GM12801 (cell line): ENCODE data around the gene DOK6.

Source experiments
- CTCF ChIP-seq: IDR thresholded peaks from one replicate; pipeline ENCODE4 v1.5.1; 2011; ENCODE audit warnings: control low read depth; ENCODE audit not compliant: insufficient read length; ENCODE audit errors: extremely low read depth

DOK6 gene

GRCh38 chr18:69569133-69569532 lies 168.4 kb downstream of the DOK6 start:
- no peak for TF ChIP-seq CTCF

GRCh38 chr18:69574401-69574800 lies 173.7 kb downstream of the DOK6 start:
- no peak for TF ChIP-seq CTCF

GRCh38 chr18:69580107-69580506 lies 179.4 kb downstream of the DOK6 start:
- no peak for TF ChIP-seq CTCF

- no peak for TF ChIP-seq CTCF
Measured at GRCh38 chr18:69584429-69584828, 183.7 kb downstream of the DOK6 start.

- TF ChIP-seq CTCF: no peak
Measured at GRCh38 chr18:69585696-69586095, 185.0 kb downstream of the DOK6 start.

GRCh38 chr18:69586537-69586936 lies 185.8 kb downstream of the DOK6 start:
- TF ChIP-seq CTCF: no peak

GRCh38 chr18:69588301-69588700 lies 187.6 kb downstream of the DOK6 start:
- no peak for TF ChIP-seq CTCF

- no peak for TF ChIP-seq CTCF
Measured at GRCh38 chr18:69590150-69590549, 189.5 kb downstream of the DOK6 start.
